ENCODE measurements around the gene MROH2A.
"Not testable (repeated sequence)": the region's sequence is repeated elsewhere in the genome, so short reads cannot be mapped to it uniquely, and the experiment has no call there.

DNA sequence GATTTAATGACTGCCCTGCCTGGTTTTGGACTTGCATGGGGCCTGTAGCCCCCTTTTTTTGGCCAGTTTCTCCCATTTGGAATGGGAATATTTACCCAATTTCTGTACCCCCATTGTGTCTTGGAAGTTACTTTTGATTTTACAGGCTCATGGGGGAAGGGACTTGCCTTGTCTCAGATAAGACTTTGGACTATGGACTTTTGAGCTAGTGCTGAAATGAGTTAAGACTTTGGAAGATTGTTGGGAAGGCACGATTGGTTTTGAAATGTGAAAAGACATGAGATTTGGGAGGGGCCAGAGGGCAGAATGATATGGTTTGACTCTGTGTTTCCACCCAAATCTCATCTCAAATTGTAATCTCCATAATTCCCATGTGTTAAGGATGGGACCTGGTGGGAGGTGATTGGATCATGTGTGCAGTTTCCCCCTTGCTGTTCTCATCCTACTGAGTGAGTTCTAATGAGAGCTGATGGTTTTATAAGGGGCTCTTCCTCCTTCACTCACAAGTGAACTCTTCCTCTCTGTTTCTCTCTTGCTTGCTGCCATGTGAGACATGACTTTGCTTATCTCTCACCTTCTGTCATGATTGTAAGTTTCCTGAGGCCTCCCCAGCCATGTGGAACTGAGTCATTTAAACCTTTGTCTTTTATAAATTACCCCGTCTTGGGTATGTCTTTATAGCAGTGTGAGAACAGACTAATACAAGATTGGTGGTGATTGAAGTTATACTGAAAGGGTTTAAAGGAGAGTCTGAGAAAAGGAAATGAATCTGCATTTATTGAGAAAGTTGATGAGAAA, 26.7 kb upstream of the MROH2A start:
- TF ChIP-seq, protein P1, sequence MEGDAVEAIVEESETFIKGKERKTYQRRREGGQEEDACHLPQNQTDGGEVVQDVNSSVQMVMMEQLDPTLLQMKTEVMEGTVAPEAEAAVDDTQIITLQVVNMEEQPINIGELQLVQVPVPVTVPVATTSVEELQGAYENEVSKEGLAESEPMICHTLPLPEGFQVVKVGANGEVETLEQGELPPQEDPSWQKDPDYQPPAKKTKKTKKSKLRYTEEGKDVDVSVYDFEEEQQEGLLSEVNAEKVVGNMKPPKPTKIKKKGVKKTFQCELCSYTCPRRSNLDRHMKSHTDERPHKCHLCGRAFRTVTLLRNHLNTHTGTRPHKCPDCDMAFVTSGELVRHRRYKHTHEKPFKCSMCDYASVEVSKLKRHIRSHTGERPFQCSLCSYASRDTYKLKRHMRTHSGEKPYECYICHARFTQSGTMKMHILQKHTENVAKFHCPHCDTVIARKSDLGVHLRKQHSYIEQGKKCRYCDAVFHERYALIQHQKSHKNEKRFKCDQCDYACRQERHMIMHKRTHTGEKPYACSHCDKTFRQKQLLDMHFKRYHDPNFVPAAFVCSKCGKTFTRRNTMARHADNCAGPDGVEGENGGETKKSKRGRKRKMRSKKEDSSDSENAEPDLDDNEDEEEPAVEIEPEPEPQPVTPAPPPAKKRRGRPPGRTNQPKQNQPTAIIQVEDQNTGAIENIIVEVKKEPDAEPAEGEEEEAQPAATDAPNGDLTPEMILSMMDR (conservative IDR thresholded peaks at IDR 0.05) = not testable (repeated sequence)
- TF ChIP-seq EZH2 (IDR thresholded peaks at IDR 0.05; ENCODE audit: low read depth) = not testable (repeated sequence)

Data from PC-9 (cell line).